HG03066 (cell line): ENCODE measurements around the gene GMFB.
A peak's percentile ranks its signal among the peaks of the same experiment; 100 is the strongest.

Source experiments
- ATAC-seq: cut with Tn5 transposase; IDR thresholded peaks from one replicate; pipeline ENCODE4 v1.9.1; 2021; ENCODE audit warnings: low read depth; ENCODE audit not compliant: unreplicated experiment

The GMFB gene

DNA sequence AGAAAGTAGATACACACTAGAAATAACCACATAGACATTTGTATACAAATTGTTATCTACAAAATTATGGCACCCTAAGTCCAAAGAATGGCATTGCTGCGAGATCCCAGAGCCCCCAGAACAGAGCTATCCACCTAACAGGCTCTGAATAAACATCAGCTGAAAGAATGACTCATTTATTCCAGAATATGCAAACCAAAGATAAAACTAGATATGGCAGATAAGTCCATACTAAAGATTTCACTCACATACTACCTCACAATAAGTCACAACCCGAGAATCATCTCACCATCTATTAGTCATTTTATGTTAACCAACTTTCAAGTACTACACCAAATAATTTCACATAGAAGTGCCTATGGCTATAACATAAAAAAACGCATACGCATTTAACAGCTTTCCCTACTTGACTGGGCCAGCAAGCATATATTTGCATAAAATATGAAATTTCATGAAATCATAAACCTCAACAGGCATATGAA, 53.2 kb downstream of the GMFB start:
- peak; percentile 53 for ATAC-seq

DNA sequence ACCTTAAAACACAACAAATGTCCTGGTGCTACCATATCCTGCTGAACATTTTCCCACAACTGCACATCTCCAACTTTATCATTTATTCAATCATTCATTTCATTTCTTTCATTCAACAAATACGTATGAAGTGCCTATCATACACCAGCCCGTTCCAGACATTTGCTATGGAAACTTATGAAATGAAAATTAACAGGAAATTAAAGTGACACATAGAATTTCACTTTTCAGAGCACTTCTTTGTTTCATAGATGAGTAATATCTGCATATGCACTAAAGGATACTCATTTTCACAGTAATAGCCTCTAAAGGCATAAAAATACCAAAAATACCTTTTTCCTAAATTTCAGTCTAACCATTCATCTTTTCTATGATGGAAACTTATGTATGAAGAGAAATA, 60.3 kb downstream of the GMFB start:
- ATAC-seq, result no peak

DNA sequence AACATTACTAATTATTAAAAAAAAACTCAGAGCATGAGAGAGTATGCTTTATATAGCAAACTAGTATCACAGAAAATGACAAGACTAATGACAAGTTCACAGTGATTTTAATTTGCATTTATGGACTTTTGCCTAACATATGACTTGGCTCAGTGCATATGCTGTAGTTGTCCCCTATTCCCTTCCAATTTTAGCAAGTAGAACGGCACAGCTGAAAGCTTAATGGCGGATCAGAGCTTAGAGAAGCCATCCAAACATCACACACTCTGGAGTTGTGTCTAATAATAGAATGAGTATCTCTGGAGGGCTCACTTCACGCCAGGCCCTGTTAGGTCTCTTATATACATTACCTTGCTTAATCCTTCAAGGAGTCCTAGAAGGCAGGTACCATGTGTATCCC, 60.9 kb downstream of the GMFB start:
- ATAC-seq, result no peak

DNA sequence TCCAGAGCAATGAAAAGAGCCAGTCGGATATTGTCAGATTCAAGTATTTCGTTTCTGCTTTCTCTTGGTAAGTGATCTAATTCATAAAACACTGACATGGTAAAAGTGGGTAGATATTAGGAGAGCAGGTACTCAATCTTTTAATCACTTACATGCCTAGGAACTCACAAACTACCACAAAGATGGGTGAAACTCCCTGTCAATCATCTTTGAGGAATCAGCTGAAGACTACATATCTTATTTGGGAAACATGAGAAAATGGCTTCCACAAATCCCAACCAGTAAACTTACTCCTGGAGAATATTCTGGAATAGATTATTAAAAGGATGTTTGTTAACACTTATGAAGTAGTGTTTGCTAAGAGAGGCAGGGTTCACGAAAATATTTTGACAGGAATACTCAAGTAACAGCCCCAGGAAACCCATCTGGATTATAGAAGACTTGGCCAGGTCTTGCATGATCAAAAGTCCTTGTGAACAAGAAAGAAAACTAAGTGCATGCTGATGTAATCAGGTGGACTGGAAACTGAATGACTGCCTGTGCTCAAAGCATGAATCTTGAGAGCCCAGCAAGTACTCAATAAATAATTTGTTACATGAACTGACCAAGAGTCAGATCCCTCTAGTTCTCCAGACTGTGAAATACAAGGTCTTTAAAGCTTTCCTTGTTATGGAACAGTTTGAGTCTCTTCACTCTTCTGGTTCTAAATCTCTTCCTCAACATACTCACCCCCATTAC, 63.1 kb downstream of the GMFB start:
- no peak for ATAC-seq

DNA sequence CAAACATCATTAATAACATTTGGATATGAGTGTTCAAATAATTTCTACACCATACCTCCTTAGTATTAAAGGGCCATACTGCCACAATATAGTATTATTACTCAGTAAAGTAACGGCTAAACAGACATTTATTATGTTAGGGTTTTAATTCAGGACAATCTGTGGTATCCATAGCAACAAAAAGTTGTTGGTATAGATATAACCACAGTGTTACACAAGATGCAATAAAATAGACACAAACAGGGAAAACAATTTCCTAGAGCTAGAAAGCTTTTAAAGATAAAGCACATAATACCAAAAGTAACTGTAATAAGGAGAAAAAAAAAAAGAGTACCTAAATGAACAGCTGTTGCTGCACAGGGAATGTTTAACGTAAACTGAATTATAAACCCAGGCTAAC, 63.7 kb downstream of the GMFB start:
- no peak for ATAC-seq
